Measurements from ENCODE around the gene HOXA3.

Gene HOXA3

DNA sequence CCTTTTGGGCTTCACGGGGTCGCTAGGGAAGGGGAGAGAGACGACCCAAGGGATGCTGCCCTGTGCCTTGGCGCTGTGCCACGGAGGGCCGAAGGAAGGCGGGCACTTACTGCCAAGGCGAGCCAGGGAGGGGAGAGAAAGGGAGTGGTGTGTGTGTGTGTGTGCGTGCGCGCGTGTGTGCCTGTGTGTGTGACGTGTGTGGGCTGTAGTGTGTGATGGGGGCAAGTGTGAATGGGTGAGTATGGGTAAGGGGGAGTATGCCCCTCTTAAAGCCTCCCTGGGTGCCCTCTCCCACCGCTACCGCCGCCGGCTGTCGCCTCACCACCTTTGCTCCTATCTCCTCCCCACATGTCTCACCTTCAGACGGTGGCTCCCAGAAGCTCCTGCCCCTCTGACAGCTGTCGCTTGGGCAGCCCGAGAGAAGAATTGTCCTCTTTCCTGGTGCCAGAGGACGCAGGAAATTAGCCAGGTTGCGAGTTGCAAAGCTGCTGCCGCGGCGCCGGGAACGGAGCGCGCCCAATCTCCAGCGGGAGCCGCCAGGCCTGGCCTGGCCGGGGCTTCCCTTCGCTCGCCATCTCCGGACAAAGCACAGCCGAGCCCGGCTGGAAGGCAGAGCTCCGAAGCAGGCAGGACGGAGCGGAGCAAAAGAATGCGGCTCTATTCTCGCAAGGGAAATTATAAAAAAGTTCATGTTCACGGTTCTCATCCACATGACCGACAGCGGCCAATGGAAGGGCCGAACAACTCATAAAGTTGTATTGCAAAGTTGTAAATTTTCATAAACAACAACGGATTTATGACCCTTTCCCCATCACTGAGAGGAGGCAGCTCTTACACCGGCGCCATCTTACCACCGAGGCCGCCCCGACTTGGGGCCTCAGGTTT is at the start of gene HOXA3:
Gene HOXA3 (minus strand): TSS at position 653 of the 885 bp plus-strand sequence. CDS start 41,943 bp downstream, outside the sequence.
- no peak for DNase-seq

DNA sequence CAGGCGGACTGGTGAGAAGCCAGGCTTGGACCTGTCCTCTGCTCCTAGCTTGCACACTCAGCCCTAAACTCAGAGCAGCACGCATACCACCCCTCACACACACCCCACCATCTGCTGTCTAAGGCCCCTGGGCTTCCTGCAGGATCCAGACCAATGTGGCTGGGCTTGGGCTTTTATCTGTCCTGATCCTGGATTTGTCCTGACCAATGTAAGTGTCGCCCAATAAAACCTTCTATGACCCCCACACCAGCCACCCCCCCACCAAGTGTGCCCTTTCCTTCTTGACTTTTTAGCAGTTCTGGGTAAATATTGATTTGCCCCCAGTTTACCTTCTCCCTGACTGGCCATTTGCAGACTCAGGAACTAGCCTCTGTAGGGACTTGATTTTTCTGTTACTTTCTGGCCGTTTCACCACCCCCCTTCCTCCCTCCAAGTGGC is 49.2 kb upstream of the HOXA3 start:
- DNase-seq: no peak

DNA sequence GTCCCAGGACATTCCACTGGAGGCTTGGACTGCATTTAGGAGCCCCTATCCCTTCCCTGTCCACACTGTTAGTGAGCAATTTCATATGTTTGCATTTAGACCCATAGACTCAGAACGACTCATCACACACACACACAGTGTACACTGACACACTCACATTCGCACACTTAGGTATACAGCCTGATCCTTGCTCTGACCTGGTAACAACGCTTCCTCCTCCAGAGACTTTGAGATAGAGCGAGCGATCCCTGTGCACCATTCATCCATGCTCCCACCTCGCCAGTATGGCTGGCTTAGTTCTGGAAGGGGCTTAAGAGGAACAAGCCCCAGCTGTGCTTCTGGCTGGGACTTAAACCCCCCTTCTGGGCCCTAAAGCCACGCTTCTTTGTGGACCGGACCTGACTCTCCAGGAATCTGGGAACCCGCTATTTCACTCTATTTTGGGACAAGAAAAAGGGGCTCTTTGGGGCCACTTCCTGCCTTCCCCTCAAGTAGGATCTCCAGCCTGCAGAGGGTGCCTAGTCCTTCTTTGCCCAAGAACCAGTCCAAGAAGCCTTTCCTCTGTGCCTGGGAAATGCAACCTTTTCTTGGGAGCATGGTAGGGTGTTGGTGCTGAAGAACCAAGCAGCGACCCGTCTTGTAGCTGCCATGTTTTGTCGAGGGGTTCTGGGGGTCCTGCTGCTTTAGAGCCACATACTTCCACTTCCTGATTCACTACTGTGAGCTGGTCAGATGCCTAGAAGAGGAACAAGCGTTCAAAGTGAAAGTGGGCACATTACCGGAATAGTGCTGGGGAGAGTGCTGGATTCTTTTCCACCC is 48.6 kb upstream of the HOXA3 start:
- no peak for DNase-seq

DNA sequence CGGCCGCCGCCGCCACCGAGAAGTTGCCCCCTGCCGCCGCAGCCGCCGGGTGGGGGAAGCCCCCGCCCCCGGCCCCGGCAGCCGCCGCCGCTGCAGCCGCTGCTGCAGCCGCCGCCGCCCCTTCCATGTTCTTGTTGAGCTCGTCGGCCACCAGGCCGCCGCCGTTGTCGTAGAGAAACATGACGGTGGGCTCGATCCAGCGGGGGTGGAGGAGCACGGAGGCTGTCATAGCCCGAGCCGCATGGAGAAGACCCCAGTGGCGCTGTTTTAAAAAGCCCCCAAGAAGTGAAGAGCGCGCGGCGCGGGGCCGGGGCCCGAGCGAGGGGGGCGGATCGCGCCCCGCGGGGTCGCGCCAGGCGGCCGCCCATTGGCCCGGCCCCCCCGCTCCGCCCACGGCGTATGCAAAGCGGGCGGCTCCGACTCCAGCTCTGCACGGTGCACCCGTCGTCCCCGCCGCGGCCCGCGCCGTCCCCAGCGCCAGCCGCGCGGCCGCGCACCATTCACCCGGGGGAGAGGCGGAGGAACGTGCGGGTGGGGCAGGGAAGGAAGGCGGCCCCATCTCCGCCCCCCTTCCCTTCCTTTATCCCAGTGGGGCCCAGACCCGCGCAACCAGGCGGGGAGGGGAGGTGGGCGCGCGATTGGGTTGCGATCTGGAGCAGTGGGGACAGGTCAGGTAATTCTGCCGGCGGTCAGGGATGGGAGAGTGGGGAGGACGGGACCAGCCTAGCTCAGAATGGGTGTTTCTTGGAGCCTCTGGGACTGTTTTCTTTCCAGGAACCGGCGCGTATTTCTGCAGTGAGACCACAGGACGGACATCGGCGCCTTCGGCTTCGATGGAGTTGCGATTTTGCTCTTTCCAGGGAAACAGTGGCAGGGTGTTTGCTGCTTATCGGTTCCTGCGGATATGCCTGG is 47.7 kb upstream of the HOXA3 start, which contains the start of gene HOXA13:
Gene HOXA13 (minus strand): TSS at position 243 of the 912 bp plus-strand sequence. CDS start 14 bp downstream, at position 229.
- DNase-seq: no peak

DNA sequence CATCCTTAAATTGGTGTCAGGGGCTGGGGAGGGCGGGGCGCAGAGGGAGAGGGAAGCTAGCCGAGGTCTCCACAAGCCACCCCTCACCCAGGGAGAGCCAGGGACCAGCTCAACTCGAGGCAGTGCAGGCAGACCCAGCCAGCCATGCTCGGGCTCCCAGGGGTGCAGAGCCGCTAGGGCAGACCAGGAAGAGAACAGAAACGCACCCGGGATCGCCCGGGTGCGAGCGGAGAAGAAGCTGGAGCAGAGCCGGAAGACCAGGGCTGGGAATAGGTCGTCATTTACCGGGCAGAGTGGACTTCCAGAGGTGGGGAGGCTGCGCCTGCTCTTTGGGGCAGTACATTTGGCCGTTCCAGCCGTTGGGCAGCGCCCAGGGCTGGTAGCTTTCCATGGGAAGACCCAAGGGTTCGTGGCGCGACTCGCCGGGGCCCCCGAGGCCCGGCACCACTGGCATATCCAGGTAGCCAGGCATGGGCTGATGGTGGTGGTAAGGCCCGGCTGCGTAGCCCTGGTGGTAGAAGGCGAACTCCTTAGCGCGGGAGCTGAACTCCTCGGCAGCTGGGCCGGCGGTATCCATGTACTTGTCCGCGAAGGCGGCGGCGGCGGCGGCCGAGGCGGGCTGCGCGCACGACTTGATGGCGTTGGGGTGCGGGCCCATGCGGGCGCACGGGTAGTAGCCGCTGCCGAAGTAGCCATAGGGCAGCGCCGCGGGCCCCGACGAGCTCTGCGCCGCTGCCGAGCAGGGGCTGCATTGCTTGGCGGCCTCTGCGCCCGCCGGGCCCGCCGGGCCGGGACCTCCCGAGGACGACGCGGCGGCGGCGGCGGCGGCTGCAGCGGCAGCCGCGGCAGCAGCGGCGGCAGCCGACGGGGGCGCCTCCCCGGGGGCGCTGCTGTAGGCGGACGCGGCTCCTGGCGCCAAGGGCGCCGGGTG is 46.8 kb upstream of the HOXA3 start:
- DNase-seq: no peak

DNA sequence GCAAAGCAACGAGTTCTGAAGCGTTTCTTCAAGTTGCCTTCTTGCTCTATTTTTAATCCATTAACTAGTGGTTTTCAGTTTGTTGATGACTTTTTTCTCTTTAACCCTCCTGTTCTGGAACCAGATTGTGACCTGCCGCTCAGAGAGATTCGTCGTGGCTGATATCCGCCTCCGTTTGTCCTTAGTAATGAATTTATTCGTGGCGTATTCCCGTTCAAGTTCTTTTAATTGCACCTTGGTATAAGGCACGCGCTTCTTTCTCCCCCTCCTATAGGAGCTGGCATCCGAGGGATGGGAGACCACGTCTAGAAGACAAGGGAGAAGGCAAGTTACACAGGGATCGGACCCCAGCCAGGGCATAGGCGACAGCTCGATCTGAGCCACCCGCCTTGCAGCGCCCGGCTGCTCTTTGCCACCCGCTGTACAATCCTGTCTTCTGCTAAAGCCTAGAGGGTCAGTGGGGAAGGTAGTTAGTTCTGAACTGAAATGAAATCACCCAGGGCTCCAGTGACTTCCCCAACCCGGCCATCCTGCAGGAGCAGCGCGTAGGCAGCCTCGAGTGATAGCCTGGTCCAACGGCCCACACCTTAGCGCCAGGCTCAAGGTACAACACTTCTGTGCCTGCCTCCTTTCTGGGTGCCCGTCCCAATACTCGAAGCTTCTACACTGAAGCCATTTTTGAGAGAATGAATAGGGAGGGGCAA is 45.9 kb upstream of the HOXA3 start:
- no peak for DNase-seq

DNA sequence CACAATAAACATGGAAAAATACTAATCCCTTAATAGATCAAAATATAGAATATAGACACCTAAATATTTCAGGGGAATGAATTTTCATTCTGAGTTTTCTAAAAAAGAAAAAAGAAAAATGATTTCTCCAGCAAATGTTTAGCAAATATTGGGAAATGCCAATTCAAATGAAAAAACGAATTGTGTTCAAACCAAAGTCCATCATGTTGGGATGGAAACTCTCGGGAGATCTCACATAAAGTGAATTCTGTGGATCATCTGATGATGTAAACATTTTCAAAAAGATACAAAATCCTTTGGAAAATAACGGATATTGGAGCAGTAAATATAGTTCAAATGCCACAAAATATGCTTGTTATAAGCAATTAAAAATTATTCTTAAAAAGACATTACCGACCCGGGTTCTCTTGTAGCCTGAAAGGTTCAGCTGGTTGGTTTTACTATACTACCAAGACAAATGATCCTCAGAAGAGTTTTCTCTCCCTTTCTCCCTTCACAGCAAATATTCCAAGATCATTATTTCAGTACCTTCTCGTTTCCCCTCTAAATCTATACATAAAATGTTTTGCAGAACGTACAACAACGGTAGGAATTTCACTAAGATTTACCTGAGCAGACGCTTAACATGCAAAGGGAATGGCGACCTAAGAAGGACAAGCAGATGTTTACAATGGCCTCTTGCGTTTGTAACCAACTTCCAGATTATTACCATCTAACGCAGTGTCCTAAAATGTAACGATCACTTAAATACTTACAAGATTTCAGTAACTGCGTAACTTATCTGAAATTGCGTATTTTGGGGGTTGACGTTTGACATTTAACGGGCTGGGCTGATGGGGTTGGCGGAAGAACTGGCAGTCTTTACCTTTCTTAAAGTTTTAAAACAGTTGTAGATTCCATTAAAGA is 45.0 kb upstream of the HOXA3 start:
- no peak for DNase-seq

DNA sequence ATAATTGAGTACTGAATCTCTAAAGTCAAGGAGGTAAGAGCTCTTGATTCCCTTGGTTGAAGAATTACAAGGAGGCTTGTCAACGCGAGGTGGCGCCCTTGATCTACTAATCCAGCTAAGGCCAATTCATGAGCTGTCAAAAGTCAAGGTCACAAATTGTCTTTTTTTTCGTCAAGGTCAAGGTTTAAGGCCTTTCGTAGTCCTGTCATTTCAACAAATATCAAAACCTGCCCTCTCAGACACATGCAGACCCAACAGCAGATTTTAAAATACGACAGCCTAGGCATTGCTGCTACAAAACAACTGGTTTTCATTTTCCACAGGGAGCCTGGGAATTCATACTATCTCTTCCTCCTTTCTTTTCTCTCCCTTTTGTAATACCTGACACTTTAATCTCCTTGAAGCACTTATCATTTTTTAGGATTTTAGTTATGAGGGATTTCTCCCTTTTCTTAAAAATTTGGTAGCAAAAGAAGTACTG is 43.9 kb upstream of the HOXA3 start:
- peak; percentile 77 for DNase-seq

DNA sequence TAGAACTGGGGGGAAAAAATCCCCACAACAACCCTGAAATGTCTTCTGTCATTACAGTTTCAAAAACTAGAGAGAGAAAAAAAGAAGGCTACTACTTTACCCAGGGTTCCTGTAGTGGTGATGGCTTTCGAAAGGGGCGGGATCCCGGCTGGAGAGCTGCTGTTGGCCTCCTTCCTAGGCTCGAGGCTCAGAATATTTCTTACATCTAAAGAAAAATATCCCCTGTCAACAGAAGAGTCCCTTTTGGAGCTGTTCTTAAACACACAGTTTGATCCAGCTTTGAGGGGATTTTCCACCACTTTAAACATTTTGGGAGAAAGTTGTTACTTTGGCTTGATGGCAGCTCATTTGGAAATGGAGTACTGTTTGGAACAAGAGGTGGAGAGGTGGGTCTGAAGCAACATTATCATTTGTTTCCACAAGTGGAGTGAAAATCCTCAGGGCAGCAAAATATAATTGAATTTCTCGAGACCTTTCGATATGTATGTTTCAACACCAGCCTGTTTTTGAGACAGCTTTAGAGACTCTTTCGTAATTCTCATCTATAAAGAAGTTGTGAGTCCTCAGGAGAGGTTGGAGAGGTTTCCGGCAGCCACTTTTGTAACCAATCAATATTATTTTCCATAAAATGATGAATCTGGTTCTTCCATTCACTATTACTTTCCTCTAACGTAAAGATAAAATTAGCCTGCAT is 42.5 kb upstream of the HOXA3 start:
- DNase-seq: no peak

DNA sequence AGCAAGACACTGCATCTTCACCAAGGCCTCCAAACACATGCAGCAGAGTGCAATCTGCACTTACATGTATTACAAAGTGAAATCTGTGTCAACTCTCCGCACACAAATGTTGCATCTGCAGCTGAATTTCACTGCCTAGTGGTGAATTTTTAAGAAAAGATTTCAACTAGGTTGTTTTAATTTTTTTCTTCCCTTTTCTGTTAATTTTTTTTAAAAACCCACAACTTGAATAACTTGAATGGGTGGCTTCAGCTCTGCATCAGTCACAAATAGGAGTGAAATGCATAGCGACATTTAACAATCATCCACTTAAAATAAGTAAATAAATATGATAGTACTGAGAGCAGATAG is 41.6 kb upstream of the HOXA3 start:
- no peak for DNase-seq

DNA sequence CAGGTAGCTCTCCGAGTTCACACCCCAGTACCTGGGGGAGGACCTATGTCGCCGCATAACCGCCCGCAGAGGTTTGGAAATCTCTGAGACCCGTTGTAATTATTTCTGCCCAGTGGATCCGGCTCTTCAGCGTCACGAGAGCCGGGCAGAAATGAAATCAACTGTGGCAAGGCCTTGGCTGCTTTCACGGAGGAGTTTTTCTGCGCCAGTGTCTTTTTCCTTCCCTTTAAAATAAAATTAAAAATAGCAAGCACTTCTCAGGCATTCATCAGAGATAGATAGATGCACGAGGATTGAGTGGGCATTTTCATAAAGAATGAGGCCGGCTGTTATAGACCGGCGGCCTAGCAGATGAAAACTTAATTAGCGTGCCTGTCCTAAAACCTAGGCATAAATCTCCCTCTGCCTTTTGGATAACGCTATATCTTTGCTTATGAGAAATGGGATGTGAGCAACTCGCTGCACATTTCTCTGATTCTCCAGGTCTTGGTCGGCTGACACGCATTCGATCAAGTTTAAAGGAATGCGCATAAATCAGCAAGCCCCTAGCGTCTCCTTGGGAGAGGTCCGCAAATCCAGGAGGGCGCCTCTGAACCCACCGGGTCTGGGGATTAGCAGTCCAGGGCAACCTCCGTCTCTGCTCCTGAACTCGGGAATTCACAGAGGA is 41.1 kb upstream of the HOXA3 start:
- no peak for DNase-seq

DNA sequence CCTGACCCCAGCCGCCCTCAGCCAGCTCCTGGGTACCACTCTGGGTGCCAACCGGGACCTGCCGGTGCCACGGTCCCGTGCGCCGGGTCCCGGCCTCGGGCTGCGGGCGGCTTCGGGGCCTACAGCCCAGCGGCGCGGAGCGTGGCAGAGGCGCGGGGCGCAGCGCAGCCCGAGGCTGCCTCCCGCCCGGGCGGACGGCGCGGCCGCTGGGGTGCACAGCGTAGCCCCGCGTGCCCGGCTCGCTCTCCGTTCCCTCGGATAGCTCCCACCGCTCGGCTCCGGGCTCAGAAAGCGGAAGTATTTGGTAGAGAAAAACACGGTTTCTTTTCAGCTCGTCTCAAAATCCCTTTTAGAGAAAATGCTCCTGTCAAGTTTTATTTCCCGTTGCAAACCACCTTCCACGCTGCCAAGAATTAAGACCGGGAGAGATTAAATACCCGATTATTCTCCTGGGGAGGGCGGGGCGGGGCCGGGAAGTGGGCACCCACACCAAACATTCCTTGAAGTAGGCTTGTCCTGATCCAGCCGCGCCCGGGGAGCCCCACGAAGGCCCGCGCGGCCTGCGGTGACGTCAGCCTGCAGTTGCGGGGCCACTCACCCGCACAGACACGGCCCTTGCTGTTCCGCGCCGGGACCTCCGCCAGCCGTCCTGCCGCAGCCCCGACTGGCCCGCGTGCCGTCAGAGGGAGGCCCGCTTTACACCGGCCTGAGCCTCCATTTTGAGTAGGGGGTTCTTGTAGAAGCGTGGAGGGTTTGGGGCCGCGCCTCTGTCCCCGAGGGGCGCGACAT is 40.4 kb upstream of the HOXA3 start:
- DNase-seq: no peak

DNA sequence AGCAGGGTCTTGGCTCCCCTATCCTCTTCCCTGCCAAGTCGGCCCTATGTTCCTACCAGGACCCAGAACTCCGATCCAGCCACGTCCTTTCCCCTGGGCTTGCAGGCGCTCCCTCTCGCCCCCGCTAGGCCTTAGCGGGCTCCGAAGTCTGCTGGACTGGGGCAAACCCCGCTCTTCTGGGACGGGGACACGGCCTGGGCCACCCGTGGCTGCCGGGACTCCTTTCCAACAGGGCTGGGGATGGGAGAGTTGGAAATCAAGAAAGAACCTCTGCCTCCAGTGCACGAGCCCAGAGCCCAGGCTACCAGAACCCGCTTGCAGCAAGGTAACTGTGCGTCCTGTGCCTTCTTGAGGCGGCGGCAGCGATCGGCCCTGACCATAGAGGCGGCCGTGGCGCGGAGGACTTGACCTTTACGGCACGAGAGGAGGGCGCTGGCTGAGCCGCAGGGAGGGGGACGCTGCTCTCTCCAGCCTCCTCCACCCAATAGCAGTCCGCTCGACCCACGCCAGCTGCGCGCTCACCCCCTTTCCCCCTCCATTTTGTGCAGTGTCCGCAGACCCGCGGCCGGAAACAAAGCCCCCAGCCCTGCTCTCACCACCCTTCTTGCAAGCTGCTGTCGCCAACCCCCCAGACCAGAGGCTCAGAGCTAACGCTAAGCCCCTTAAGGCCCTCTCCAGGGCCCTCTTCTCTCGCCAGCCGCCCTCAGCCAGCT is 39.6 kb upstream of the HOXA3 start:
- DNase-seq: no peak

DNA sequence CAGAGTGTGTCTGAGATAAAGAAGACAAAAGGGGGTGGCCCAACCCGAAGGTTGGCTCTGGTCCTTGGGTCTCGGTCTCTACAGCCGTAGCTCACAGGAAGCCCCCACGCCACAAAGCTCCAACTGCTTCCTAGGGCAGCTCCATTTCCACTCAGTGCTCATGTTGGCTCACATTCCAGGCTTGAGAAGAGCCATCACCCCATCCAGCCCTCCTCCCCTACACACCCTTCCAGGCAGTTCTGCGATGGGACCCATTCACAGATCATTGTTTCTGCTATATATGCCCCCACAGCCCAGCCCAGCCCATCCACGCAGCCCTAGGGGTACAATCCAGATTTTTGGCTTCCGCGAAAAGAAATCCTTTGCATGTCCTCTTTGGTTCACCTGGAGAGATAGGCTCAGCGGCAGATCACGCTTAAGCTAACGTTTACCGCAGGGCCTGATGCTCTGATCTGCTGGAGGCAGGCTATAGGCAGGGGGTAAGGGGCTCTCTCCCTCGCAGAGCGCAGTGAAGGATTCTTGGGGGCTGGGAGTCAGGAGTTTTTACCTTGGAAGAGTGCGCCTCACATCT is 38.9 kb upstream of the HOXA3 start:
- DNase-seq: no peak

DNA sequence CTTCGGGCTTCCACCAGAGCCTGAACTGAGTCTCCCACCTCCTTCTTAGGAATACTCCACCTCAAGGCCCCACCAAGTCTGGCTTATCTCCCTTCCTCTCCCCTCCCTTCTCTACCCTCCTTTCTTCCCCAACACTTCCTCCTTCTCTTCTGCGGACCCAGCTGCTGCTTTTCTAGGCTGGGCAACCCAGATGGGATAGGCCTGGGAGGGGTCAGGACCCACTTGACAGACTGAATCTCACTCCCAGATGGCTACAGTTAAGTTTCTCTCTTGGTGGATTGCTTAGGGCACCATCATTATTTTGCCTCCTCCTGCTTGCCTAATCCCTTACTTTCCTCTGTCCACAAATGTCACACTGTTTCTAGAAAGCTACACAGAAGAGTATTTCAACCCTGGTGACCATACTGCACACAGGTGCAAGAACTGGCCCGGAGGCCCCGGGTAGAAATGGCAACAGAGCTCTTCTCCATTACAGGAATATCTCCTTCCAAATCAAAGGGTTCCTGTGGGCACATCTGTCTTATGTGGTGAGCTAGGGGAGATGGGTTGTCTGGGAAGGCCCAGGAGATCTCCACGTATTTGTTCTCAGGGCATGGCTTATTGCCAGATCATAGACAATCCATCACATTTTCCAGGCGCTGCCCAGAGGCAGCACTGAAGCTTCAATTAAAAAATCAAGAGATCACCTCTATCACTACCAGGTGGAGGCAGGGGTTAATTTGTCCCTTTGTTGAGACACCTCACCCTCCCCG is 37.8 kb upstream of the HOXA3 start:
- no peak for DNase-seq

Data from activated CD4-positive, alpha-beta T cell treated with anti-CD3 and anti-CD28 coated beads, Interleukin-2, amount 50 U/mL, for 16 hours (primary cell).